NT2/D1 (cell line): ENCODE measurements around the gene CEP41.

Experiments used
- SUZ12 ChIP-seq: IDR thresholded peaks from 2 replicates; pipeline ENCODE4 v1.6.1; 2011; ENCODE audit not compliant: insufficient read length, insufficient read depth; ENCODE audit errors: extremely low read depth
- YY1 ChIP-seq: IDR thresholded peaks from 2 replicates; pipeline ENCODE4 v1.6.1; 2011; ENCODE audit not compliant: insufficient read length, insufficient read depth

DNA sequence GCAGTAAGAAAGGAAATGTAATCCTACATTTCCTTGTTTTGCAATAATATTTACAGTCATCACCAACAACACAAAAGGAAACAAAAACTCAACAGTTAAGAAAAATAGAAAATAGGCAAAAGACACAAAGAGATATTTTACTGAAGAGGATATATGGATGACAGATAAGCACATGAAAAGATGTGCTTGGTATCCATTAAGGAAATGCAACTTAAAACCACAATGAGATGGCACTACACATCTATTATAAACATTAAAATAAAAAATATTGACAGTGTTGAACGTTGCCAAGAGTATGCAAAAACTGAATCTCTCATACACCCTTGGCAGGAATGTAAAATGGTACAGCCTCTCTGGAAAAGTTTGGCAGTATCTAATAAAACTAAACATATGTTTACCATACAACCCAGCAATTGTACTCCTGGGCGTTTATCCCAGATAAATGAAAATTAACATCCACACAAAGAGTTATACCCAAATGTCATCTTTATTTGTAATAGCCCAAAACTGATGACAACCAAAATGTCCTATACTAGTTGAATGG is 5.4 kb downstream of the CEP41 start:
- TF ChIP-seq YY1 (no peak), SUZ12 (no peak)
